ENCODE results near the gene LYST. TPM values are rescaled to one million over a fixed set of nuclear protein-coding genes. Genes with fewer than 3 reads are reported as not detected.

LYST gene
- total and polyA plus RNA-seq, 2 of the 4 experiments (the other 2 are of a cell fraction), result 2.2 to 7.2 TPM

DNA sequence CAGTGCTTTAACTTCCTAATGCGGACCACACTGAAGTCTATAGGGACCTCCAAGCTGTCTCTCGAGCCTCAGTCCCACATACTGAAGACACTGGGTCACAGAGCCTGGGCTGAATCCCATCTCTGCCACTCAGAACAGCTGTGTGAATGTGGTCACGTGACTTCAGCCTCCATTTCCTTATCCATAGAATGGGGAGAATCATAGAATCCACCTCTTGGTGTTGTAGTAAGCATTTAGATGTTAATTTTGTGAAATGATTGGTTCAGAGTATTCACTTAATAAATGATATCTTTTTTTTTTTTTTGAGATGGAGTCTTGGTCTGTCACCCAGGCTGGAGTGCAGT lies 41.2 kb upstream of the LYST start:
- no peak overlapping the region for H2AK9ac ChIP-seq (replicated peaks; ENCODE audit: low read depth, low read length, poor library complexity)
- no peak overlapping the region for H3K56ac ChIP-seq (ENCODE audit: extremely low read depth, insufficient read depth, low read length)
- H3K27ac ChIP-seq (ENCODE audit: insufficient read depth, low read length), result no peak overlapping the region
- H3K4me3 ChIP-seq (ENCODE audit: insufficient read depth, low read depth, low read length), result no peak overlapping the region
- no peak for DNase-seq
- peaks cover 20% of the 10 kb centered on the region for H3K4me1 ChIP-seq (ENCODE audit: control insufficient read depth, insufficient read depth, low read length)
- H2AK5ac ChIP-seq (ENCODE audit: low read depth, low read length), result peak overlapping the region; percentile 80
- peak overlapping the region; percentile 34; the same call in 1 of the 2 replicates for H2BK120ac ChIP-seq (ENCODE audit: low read depth, low read length)
- dilution Hi-C loops (cut with HindIII; ENCODE audit: low sequenced_read_pairs, unreplicated experiment), result no loop called here
- H3K27me3 ChIP-seq (ENCODE audit: control insufficient read depth, insufficient read depth, low read length), result peaks cover 9% of the 10 kb centered on the region
- no peak overlapping the region for H2BK5ac ChIP-seq (ENCODE audit: low read depth, low read length, poor library complexity, severe bottlenecking)
- in situ Hi-C loops (cut with MboI; ENCODE audit: low sequenced_read_pairs), result no loop called here
- H3K9me1 ChIP-seq (ENCODE audit: insufficient read depth, low read length), result peaks cover 10% of the 10 kb centered on the region
- no peak overlapping the region for H2AFZ ChIP-seq (replicated peaks; ENCODE audit: low read length, poor library complexity)
- no peak overlapping the region; the same call in 1 of the 2 replicates for H3K18ac ChIP-seq (ENCODE audit: low read depth, low read length)
- WGBS, 2 experiments (ENCODE audit: extremely low coverage in 2 of 2, insufficient read length in 1 of 2), result 100% methylated on average over 1 of the region's 3 CpGs; no CpG with 5 or more reads in 1 of the 2 experiments
- CTCF ChIA-PET, result interaction anchor here (0.8 kb wide), 1 partner anchor 123 kb away, joined by 3 read pairs; no protein-coding TSS in a partner anchor
- intact Hi-C loops (cut with micrococcal nuclease), result no loop called here
- peak overlapping the region; percentile 54; the same call in 1 of the 2 replicates for H2BK20ac ChIP-seq (ENCODE audit: low read depth, low read length)
- POLR2A ChIA-PET (ENCODE audit: unreplicated experiment), result no interaction called here
- no peak overlapping the region for H4K91ac ChIP-seq (ENCODE audit: insufficient read depth, low read depth, low read length)
- H3K79me1 ChIP-seq (ENCODE audit: low read depth in 1 of 2, low read length in 2 of 2), result no peaks in the 10 kb centered on the region
- peak overlapping the region; percentile 72 for H3K4ac ChIP-seq (ENCODE audit: low read depth, low read length)
- H3K14ac ChIP-seq (replicated peaks; ENCODE audit: low read depth, low read length), result 0 out of 2 replicates have a peak overlapping the region, but pooled peaks have one; percentile 17
- no peak overlapping the region for H3K9ac ChIP-seq (ENCODE audit: low read depth, low read length)
- no peaks in the 10 kb centered on the region for H3K36me3 ChIP-seq (ENCODE audit: control insufficient read depth, insufficient read depth, low read length)
- no peak overlapping the region; a peak in 1 of 4 replicates for H4K8ac ChIP-seq (ENCODE audit: low read depth in 2 of 2, low read length in 2 of 2)
- H4K20me1 ChIP-seq (ENCODE audit: insufficient read depth, low read length), result no peaks in the 10 kb centered on the region; the same call in 1 of the 2 replicates
- H2BK15ac ChIP-seq (ENCODE audit: low read depth, low read length), result peak overlapping the region; percentile 95; the same call in 2 of the 3 replicates
- TF ChIP-seq MAZ (IDR thresholded peaks at IDR 0.05; ENCODE audit: borderline replicate concordance, low read depth, low read length), result no peak
- no peak for TF ChIP-seq MXI1 (IDR thresholded peaks at IDR 0.05; ENCODE audit: borderline replicate concordance, low read depth, low read length)
- TF ChIP-seq CEBPB (IDR thresholded peaks at IDR 0.05; ENCODE audit: low read depth, low read length), result no peak
- no peak for TF ChIP-seq SMC3 (IDR thresholded peaks at IDR 0.05; ENCODE audit: low read depth, low read length)
- no peak for TF ChIP-seq RFX5 (IDR thresholded peaks at IDR 0.05; ENCODE audit: low read depth, low read length)
- TF ChIP-seq FOS (IDR thresholded peaks at IDR 0.05; ENCODE audit: low read depth, low read length), result no peak
- H3K23ac ChIP-seq (ENCODE audit: low read depth, low read length), result no peak overlapping the region
- H3K9me3 ChIP-seq (ENCODE audit: control insufficient read depth, insufficient read depth, low read length), result no peaks in the 10 kb centered on the region
- ATAC-seq (ENCODE audit: low read depth), result no peak
- H4K5ac ChIP-seq (ENCODE audit: low read depth, low read length), result no peak overlapping the region
- no TSS peak for BruUV-seq (replicated peaks)
- H3K4me2 ChIP-seq (ENCODE audit: low read depth, low read length), result no peak overlapping the region

Data from IMR-90 (cell line).